Measurements from ENCODE around the gene LMX1B. TPM values are rescaled to one million over a fixed set of nuclear protein-coding genes. Genes with fewer than 3 reads are reported as not detected.

Gene LMX1B
- total and polyA plus RNA-seq, 2 donors (not counting 3 experiments of a cell fraction or from before 2014, with no cell fraction given), result not detected

DNA sequence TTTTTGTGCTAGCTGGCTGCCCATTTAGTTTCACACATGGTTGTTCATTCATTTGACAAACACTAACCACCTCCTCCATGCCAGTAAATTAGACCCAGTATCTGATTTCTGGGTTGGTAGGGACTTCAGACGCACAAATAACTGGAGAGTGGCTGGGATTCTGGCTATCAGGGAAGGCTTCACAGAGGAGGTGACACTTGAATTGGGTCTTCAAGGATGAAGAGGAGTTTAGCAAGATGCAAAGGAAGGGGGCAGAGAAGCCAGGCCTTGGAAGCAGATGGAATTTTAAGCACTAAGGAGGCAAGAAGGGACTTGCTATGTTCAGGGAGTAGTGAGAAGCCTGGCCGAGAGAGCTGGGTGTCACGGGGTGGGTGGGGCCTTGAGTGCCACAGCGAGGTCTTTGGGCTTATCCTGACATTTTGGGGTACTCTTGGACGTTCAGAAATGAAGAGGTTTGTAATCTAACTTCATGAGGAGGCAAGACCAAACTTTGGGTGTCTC, 71.3 kb downstream of the LMX1B start:
- no peaks in the 10 kb centered on the region for H3K4me1 ChIP-seq (ENCODE audit: control insufficient read depth, extremely low read depth, insufficient read depth, low read length)
- dilution Hi-C loops (cut with MboI; ENCODE audit: extremely low pct_ligation_motif_present, low sequenced_read_pairs) (no loop called here), intact Hi-C loops (cut with micrococcal nuclease) (no loop called here)
- H3K4me3 ChIP-seq (replicated peaks in 1 of 3; ENCODE audit: insufficient read depth in 1 of 3, low read depth in 1 of 3, low read length in 3 of 3), result no peak overlapping the region
- no peaks in the 10 kb centered on the region for H3K9me1 ChIP-seq (replicated peaks; ENCODE audit: control insufficient read depth, extremely low read depth, insufficient read depth, low read length)
- H3K9ac ChIP-seq (replicated peaks; ENCODE audit: extremely low read depth, insufficient read depth, low read length), result no peak overlapping the region
- CTCF ChIA-PET, result interaction anchor here (1.6 kb wide), 1 partner anchor 97 kb away, joined by 3 read pairs; no protein-coding TSS in a partner anchor
- H3K36me3 ChIP-seq (ENCODE audit: control insufficient read depth in 2 of 2, extremely low read depth in 1 of 2, insufficient read depth in 2 of 2, low read length in 2 of 2), result no peaks in the 10 kb centered on the region
- no peaks in the 10 kb centered on the region for H4K20me1 ChIP-seq (replicated peaks; ENCODE audit: control insufficient read depth, extremely low read depth, insufficient read depth, low read length)
- H3K4me2 ChIP-seq (ENCODE audit: insufficient read depth, low read length), result no peak overlapping the region
- no peaks in the 10 kb centered on the region for H3K79me2 ChIP-seq (ENCODE audit: control insufficient read depth, insufficient read depth, low read length)
- H2AFZ ChIP-seq (ENCODE audit: low read depth, low read length), result no peak overlapping the region
- FAIRE-seq (no peak), DNase-seq (ENCODE audit: low read depth, low spot score) (no peak)
- H3K27me3 ChIP-seq (ENCODE audit: control insufficient read depth in 2 of 2, insufficient read depth in 2 of 2, low read length in 2 of 2), result peaks cover 35 to 40% of the 10 kb centered on the region in 2 experiments
- TF ChIP-seq JUN (IDR thresholded peaks at IDR 0.05; ENCODE audit: borderline replicate concordance, insufficient read depth, insufficient read length, low read depth), result no peak
- TF ChIP-seq, protein P1, sequence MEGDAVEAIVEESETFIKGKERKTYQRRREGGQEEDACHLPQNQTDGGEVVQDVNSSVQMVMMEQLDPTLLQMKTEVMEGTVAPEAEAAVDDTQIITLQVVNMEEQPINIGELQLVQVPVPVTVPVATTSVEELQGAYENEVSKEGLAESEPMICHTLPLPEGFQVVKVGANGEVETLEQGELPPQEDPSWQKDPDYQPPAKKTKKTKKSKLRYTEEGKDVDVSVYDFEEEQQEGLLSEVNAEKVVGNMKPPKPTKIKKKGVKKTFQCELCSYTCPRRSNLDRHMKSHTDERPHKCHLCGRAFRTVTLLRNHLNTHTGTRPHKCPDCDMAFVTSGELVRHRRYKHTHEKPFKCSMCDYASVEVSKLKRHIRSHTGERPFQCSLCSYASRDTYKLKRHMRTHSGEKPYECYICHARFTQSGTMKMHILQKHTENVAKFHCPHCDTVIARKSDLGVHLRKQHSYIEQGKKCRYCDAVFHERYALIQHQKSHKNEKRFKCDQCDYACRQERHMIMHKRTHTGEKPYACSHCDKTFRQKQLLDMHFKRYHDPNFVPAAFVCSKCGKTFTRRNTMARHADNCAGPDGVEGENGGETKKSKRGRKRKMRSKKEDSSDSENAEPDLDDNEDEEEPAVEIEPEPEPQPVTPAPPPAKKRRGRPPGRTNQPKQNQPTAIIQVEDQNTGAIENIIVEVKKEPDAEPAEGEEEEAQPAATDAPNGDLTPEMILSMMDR (IDR thresholded peaks at IDR 0.05; ENCODE audit: extremely low read depth in 1 of 2, insufficient read depth in 1 of 2, low read depth in 1 of 2, low read length in 2 of 2), result no peak
- TF ChIP-seq POLR2AphosphoS5 (IDR thresholded peaks at IDR 0.05; ENCODE audit: insufficient read depth, low read depth, low read length), result no peak
- TF ChIP-seq POLR2A (IDR thresholded peaks at IDR 0.05; ENCODE audit: low read depth, low read length), result no peak
- TF ChIP-seq MYC (IDR thresholded peaks at IDR 0.05; ENCODE audit: low read depth, low read length), result no peak
- no peak for TF ChIP-seq EZH2 (IDR thresholded peaks at IDR 0.05; ENCODE audit: borderline replicate concordance, low read depth, low read length, severe bottlenecking)
- no peak for TF ChIP-seq GATA2 (IDR thresholded peaks at IDR 0.05; ENCODE audit: insufficient read depth, insufficient read length, low read depth, low read length)
- TF ChIP-seq FOS (IDR thresholded peaks at IDR 0.05; ENCODE audit: borderline replicate concordance, insufficient read depth, low read length), result no peak
- TF ChIP-seq, protein P2, sequence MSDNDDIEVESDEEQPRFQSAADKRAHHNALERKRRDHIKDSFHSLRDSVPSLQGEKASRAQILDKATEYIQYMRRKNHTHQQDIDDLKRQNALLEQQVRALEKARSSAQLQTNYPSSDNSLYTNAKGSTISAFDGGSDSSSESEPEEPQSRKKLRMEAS (IDR thresholded peaks at IDR 0.05; ENCODE audit: insufficient read depth, insufficient read length), result no peak
- no TSS peak for BruUV-seq (replicated peaks)
- H3K9me3 ChIP-seq (replicated peaks; ENCODE audit: control insufficient read depth, insufficient read depth, low read length), result no peaks in the 10 kb centered on the region
- POLR2A ChIA-PET, result no interaction called here
- no peak overlapping the region for H3K27ac ChIP-seq (ENCODE audit: insufficient read depth, low read depth, low read length)

Data from endothelial cell of umbilical vein (primary cell).